GM06990 (cell line): ENCODE results near the gene TAMM41.

Experiments used
- DNase-seq: peaks from one replicate; pipeline ENCODE4 v3.0.0-alpha.2; 2011; ENCODE audit not compliant: insufficient read length; ENCODE audit errors: extremely low read depth
- H3K27me3 ChIP-seq: replicated peaks from 2 replicates; pipeline ENCODE4 v1.6.0; 2011; ENCODE audit warnings: low read length; ENCODE audit not compliant: control insufficient read depth, insufficient read depth
- H3K36me3 ChIP-seq: 2 replicates; pipeline ENCODE4 v1.5.1; 2011; ENCODE audit warnings: low read length; ENCODE audit not compliant: control insufficient read depth, insufficient read depth
- H3K4me3 ChIP-seq: replicated peaks from 2 replicates; pipeline ENCODE4 v1.5.1; 2011; ENCODE audit warnings: low read depth, mild to moderate bottlenecking, control low read depth, low read length
- CTCF ChIP-seq: IDR thresholded peaks from 2 replicates; pipeline ENCODE4 v1.5.1; 2011; ENCODE audit warnings: low read length, control low read depth, mild to moderate bottlenecking, inconsistent platforms; ENCODE audit not compliant: insufficient read depth, poor library complexity, severe bottlenecking

Gene TAMM41

DNA sequence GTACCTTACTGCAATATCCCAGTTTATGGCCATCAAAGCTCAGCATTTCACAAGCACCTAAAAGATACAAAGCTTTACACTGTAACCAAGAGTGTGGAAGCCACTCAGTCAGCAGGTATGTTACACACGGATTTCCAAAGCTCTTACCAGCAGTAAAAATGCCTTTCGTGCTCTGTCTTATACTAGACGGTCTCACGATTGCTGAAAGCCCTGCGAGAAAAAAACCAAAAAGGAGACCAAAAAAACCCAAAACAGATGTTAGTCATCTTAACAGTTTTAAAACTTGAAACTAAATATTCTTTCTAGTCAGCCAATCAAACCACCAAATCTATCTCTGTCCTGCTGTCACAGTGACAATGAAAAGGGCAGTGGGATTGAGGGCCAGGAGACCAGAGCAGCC, 39.0 kb downstream of the TAMM41 start:
- DNase-seq = no peak
- H3K4me3 ChIP-seq = no peak overlapping the region
- peaks cover 7% of the 10 kb centered on the region for H3K36me3 ChIP-seq

DNA sequence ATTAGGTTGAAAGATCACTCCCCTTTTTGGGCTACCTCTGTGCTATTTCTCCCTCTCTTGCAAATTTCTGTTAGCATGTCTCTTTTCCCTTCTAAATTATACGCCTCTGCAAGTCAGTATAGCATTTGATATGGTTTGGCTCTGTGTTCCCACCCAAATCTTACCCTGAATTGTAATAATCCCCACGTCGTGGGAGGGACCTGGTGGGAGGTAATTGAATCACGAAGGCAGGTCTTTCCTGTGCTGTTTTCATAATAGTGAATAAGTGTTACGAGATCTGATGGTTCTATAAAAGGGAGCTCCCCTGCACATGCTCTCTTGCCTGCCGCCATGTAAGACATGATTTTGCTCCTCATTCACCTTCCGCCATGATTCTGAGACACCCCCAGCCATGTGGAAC, 41.0 kb downstream of the TAMM41 start:
- peaks cover 4% of the 10 kb centered on the region for H3K36me3 ChIP-seq
- TF ChIP-seq CTCF = no peak
- no peak overlapping the region for H3K4me3 ChIP-seq
- no peak for DNase-seq
- H3K27me3 ChIP-seq = no peaks in the 10 kb centered on the region

More for the DNA sequence above, 39.0 kb downstream of the TAMM41 start:
- no peak for TF ChIP-seq CTCF
- no peaks in the 10 kb centered on the region for H3K27me3 ChIP-seq

GRCh38 chr3:11803977-11804892, 42.5 kb downstream of the TAMM41 start:
- no peak for DNase-seq
- Histone ChIP-seq H3K27me3 (no peaks in the 10 kb centered on the region), H3K36me3 (peaks cover 6% of the 10 kb centered on the region), H3K4me3 (no peak overlapping the region)
- TF ChIP-seq CTCF = peak; percentile 79

GRCh38 chr3:11799791-11800190, 46.9 kb downstream of the TAMM41 start:
- Histone ChIP-seq H3K4me3 (no peak overlapping the region), H3K27me3 (no peaks in the 10 kb centered on the region), H3K36me3 (peaks cover 2% of the 10 kb centered on the region; the same call in 1 of the 2 replicates)
- DNase-seq = no peak
- no peak for TF ChIP-seq CTCF

GRCh38 chr3:11794927-11795326, 51.8 kb downstream of the TAMM41 start:
- no peak for DNase-seq
- no peak for TF ChIP-seq CTCF
- no peak overlapping the region for H3K4me3 ChIP-seq
- H3K27me3 ChIP-seq = no peaks in the 10 kb centered on the region
- peaks cover 7% of the 10 kb centered on the region for H3K36me3 ChIP-seq
